GM18873 (cell line): ENCODE measurements around the gene C1QTNF12.

Experiments used
- ATAC-seq: cut with Tn5 transposase; IDR thresholded peaks from one replicate; pipeline ENCODE4 v1.9.1; 2021; ENCODE audit warnings: mild to moderate bottlenecking, moderate library complexity, moderate number of reproducible peaks; ENCODE audit not compliant: unreplicated experiment, low FRiP score

Gene C1QTNF12

GRCh38 chr1:1242461-1243265 is 3.9 kb downstream of the C1QTNF12 start:
- ATAC-seq = no peak

- no peak for ATAC-seq
Observed at GRCh38 chr1:1241588-1242219, 4.8 kb downstream of the C1QTNF12 start.

DNA sequence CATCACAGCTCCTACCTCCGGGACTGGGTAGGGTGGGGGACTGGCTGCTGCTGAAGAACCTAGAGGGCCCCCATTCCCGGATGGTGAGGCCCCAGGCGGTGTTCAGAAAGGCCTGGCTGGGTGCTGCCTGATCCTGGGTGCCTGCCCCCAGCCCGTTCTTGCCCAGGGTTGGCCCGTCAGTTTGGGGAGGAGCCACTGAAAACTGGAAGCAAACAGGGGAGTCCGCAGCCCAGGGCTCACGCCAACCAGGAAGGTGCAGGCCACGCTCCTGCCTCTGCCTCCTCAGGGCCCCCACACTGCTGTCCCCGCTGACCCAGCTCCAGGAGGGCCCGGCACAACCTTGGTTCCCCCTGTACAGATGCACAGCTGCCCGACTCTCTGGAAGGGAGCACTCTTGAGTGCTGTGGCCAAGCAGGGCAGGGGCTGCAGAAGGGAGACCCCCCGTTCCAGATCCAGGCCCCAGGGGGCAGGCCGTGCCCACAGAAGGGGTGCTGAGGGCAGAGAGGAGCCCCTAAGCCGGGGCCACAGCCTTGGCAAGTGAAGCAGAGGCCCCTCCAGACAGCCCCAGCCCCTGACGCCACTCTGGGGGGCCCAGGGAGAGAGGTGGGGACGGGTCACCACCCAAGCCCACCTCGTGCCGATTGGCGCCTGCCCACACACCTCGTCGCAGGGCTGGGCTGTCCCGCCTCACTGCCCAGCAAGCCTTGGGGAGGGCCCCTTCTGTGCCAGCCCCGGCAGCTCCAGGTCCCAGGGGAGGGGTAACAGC is 5.5 kb downstream of the C1QTNF12 start:
- ATAC-seq = no peak

DNA sequence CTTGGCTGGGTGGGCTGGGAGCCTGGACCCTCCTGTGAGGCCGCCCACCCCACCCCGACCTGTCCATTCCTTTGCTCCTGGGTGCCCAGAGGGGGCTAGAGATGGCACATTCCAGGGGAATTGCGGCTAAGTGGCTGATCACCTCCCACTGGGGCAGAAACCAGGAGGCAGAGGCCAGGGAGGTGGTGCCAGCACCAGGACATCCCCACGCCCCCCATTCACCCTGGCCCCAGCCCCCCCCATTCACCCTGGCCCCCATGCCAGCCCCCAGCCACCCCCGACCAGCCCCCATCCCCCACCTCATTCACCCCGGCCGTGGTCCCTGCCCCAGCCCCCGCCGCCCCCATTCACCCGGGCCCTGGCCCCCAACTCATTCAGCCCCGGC is 6.2 kb downstream of the C1QTNF12 start:
- ATAC-seq = no peak

GRCh38 chr1:1239614-1240347 is 6.7 kb downstream of the C1QTNF12 start:
- no peak for ATAC-seq

- ATAC-seq = no peak
Observed at GRCh38 chr1:1239227-1239613, 7.3 kb downstream of the C1QTNF12 start.

GRCh38 chr1:1238702-1239178 is 7.8 kb downstream of the C1QTNF12 start:
- ATAC-seq = no peak

DNA sequence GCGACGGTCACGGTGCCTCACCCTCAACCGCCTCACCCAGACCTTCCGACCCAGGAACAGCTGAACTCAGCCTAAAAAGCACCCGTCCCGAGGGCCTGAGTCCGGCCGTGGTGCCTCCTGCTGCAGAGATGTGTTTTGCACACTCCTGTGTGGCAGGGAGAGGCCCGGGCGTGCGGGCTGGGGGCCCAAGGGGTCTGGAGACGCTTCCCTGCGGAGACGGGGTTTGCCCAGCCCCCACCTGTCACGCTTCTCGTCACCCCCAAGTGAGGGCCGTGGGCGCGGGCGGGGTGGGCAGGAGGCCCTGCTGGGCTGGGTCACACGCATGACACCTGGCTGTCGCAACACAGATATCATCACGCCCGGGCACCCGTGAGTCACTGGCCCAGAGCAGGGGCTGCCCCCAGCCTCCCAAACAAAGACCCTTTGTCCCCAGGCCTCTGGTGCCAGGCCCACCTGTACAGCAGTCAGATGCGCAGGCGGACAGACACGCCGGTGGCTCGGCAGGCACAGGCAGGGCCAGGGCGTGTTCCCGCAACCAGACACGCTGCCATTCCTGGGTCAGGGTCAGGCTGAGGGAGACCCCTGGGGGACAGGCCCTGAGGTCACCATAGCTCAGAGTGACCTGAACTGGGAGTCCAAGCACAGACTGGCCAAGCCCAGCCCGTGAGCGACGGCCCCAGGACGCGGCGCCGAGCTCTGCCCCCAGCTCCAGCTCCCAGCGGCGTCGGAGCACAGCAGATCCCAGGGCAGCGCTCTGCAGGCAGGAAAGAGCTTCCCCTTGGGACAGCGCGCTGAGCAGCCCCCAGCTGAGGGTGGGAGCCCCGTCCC is 8.4 kb downstream of the C1QTNF12 start:
- no peak for ATAC-seq

GRCh38 chr1:1236945-1237873 is 9.3 kb downstream of the C1QTNF12 start:
- no peak for ATAC-seq

DNA sequence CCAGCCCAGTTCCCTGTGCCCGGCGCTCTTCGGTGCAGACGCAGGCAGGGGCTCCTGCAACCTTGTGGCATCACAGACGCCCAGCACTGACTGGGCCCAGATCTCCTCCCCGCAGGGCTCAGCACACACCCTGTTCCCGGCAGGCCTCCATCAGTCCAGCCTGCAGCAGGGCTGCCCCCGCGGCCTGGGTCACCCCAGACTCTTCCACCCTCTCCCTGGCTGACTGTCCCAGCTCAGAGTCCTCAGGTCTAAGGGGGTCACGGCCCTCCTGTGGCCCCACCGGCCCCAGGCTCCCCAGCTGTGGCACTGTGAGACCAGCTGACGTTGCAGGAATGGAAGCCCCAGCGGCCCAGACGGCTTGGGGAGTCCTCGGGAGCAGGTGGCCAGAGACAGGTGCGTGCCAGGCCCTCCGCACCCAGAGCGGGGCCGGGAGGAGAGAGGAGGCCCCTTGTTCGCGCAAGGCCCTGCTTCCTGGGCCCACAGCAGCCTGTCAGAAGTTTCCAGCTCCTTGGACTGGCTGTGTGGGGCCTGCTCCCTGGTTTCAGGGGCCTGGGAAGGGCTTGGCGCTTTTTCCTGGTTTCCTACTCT is 10.3 kb downstream of the C1QTNF12 start:
- no peak for ATAC-seq

DNA sequence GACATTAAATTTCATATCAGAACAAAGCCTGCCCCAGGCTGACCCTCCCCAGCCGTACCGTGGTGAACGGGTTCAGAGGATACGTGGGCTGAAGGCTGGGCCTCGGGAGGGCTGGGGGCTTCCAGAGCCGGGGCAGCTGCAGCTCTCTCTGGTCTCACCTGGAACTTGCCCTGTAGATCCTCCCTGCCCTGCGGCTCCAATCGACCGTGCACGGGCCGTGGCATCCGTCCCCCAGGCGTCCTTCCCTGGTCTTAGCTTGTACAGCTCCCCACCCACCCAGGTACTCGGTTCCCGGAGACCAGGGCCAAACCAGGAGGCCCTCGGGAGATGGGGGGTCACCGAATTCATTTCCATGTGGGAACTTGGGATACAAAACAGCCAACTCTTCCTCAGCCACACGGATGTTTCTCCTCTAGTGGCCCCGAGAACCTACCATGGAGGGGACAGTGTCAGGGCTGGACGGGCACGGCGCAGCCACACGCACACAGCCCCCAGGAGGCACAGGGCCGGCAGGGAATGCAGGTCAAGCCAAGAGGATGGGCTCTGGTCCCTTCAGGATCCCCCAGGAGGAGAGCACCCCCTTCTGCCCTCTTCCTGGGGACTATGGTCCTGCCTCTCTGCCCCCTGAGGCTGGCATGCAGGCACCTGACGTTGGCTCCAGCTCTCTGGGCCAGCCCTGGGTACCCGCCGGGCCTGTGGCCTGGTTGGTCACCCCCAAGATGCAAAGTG is 11.3 kb downstream of the C1QTNF12 start:
- ATAC-seq = no peak

DNA sequence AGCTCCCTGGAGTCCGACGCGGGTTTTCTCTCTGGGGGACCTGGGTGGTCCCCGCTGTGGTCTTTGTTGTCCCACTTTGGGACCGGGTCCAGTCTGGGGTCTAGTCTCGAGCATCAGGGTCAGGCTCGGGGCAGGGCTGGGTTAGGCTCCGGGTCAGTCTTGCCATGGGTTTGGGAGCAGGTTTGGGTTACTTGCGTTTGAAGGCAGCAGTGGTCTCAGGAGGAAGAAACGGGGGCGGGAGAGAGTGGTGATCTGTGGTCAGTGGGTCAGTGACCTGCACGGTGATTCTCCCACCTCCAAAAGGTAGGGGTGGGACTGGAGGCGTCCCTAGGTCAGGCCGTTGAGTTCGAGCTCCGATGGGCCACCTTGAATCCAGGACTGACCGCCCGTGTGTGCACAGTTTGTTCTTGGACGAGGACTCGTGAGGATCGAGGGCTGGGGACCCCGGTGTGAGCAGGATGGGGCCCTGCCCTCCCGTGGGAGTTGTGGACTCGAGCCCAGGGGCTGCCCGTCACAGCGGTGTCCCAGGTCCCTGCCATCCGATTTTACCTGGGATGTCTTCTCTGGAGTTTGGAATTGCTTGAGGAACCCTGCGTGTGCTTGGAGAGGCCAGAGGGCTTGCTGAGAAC is 12.2 kb downstream of the C1QTNF12 start:
- ATAC-seq = no peak

GRCh38 chr1:1233567-1233892 is 13.0 kb downstream of the C1QTNF12 start:
- ATAC-seq = no peak

GRCh38 chr1:1232796-1233566 is 13.5 kb downstream of the C1QTNF12 start:
- ATAC-seq = no peak

- no peak for ATAC-seq
Observed at GRCh38 chr1:1232208-1232795, 14.2 kb downstream of the C1QTNF12 start, which contains the start of gene B3GALT6. TSS of gene B3GALT6 (plus strand) at chr1:1232237. CDS start at chr1:1232279, 42 bp downstream.
